Loucy (cell line): ENCODE data around the gene ORMDL2.

Source experiments
- H2AFZ ChIP-seq: fragments of 200-600 bp; sonication (generic); 2 replicates; pipeline ENCODE4 v1.6.0; 2016; ENCODE audit warnings: antibody characterized with exemption, mild to moderate bottlenecking, low read length, moderate library complexity
- H3F3A ChIP-seq: fragments of 200-600 bp; 2 replicates; pipeline ENCODE4 v1.6.0; 2016; ENCODE audit warnings: antibody characterized with exemption, low read depth, mild to moderate bottlenecking
- H3K27me3 ChIP-seq: fragments of 200-600 bp; sonication (generic); 2 replicates; pipeline ENCODE4 v1.6.1; 2014; ENCODE audit warnings: low read length, mild to moderate bottlenecking; ENCODE audit not compliant: insufficient read depth, poor library complexity, severe bottlenecking
- H3K36me3 ChIP-seq: fragments of 200-600 bp; sonication (generic); 2 replicates; pipeline ENCODE4 v1.6.1; 2016; ENCODE audit warnings: low read length; ENCODE audit not compliant: insufficient read depth
- H3K4me1 ChIP-seq: fragments of 200-600 bp; sonication (generic); 2 replicates; pipeline ENCODE4 v1.5.1; 2014; ENCODE audit warnings: low read length, mild to moderate bottlenecking; ENCODE audit not compliant: insufficient read depth, poor library complexity, severe bottlenecking
- H3K4me2 ChIP-seq: fragments of 200-600 bp; sonication (generic); 2 replicates; pipeline ENCODE4 v1.6.0; 2014; ENCODE audit warnings: antibody characterized with exemption, low read length, low read depth, mild to moderate bottlenecking; ENCODE audit not compliant: poor library complexity, severe bottlenecking
- H3K4me3 ChIP-seq: fragments of 200-600 bp; sonication (generic); 2 replicates; pipeline ENCODE4 v1.5.1; 2014; ENCODE audit warnings: low read length, mild to moderate bottlenecking, mixed read lengths; ENCODE audit not compliant: poor library complexity, severe bottlenecking
- H3K79me2 ChIP-seq: fragments of 200-600 bp; sonication (generic); 2 replicates; pipeline ENCODE4 v1.6.1; 2014; ENCODE audit warnings: low read length; ENCODE audit not compliant: insufficient read depth
- H3K9ac ChIP-seq: fragments of 200-600 bp; sonication (generic); 2 replicates; pipeline ENCODE4 v1.6.0; 2014; ENCODE audit warnings: mild to moderate bottlenecking, low read depth, low read length, moderate library complexity; ENCODE audit not compliant: poor library complexity, severe bottlenecking
- H3K9me2 ChIP-seq: fragments of 200-600 bp; sonication (generic); replicated peaks from 2 replicates; pipeline ENCODE4 v1.6.1; 2016; ENCODE audit warnings: low read depth, low read length, mixed read lengths
- H3K9me3 ChIP-seq: fragments of 200-600 bp; sonication (generic); 2 replicates; pipeline ENCODE4 v1.6.1; 2014; ENCODE audit warnings: mild to moderate bottlenecking, antibody characterized with exemption, low read length, low read depth; ENCODE audit not compliant: insufficient read depth
- H4K20me1 ChIP-seq: fragments of 200-600 bp; sonication (generic); 2 replicates; pipeline ENCODE4 v1.6.0; 2014; ENCODE audit warnings: antibody characterized with exemption, low read length, mild to moderate bottlenecking; ENCODE audit not compliant: insufficient read depth, poor library complexity, severe bottlenecking
- EZH2phosphoT487 ChIP-seq: fragments of 200-600 bp; IDR thresholded peaks from 2 replicates; pipeline ENCODE4 v1.6.1; 2018; ENCODE audit warnings: antibody characterized with exemption, mild to moderate bottlenecking, moderate library complexity, borderline replicate concordance
- TF ChIP-seq, protein P1 (sequence below): fragments of 200-600 bp; sonication (generic); conservative IDR thresholded peaks from 2 replicates; pipeline ENCODE4 v1.5.1; 2014; ENCODE audit warnings: mild to moderate bottlenecking, antibody characterized with exemption, low read length

The ORMDL2 gene

DNA sequence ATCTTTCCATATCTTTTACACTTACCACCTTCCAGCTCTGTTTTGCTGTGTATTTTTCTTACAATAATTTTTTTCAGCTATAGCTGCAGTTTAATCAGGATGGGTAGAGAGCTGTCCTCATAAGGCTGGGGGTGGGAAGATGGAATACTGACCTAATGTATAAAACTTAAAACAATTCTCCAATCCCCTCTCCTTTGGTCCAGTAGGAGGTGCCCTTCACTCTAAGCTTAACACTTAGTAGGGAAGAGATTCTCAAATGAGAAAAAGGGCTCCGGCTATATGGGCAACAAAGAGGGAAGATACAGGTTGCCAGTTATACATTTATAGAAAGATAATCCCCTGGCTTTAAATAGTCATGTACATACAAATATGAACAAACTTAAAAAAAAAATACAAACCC lies 2.8 kb downstream of the ORMDL2 start:
- no peak overlapping the region for H3K4me3 ChIP-seq
- H3K4me1 ChIP-seq: peaks cover 30% of the 10 kb centered on the region
- H3K4me2 ChIP-seq: no peak overlapping the region
- H3K27me3 ChIP-seq: no peaks in the 10 kb centered on the region
- H3K9me3 ChIP-seq: no peaks in the 10 kb centered on the region
- peaks cover 37% of the 10 kb centered on the region for H4K20me1 ChIP-seq
- peaks cover 61% of the 10 kb centered on the region for H3K79me2 ChIP-seq
- H3K36me3 ChIP-seq: peaks cover 38% of the 10 kb centered on the region; the same call in 1 of the 2 replicates
- H3K9ac ChIP-seq: no peak overlapping the region
- H3K9me2 ChIP-seq: no peaks in the 10 kb centered on the region
- H2AFZ ChIP-seq: no peak overlapping the region
- H3F3A ChIP-seq: no peaks in the 10 kb centered on the region; the same call in 1 of the 2 replicates
- TF ChIP-seq, protein P1, sequence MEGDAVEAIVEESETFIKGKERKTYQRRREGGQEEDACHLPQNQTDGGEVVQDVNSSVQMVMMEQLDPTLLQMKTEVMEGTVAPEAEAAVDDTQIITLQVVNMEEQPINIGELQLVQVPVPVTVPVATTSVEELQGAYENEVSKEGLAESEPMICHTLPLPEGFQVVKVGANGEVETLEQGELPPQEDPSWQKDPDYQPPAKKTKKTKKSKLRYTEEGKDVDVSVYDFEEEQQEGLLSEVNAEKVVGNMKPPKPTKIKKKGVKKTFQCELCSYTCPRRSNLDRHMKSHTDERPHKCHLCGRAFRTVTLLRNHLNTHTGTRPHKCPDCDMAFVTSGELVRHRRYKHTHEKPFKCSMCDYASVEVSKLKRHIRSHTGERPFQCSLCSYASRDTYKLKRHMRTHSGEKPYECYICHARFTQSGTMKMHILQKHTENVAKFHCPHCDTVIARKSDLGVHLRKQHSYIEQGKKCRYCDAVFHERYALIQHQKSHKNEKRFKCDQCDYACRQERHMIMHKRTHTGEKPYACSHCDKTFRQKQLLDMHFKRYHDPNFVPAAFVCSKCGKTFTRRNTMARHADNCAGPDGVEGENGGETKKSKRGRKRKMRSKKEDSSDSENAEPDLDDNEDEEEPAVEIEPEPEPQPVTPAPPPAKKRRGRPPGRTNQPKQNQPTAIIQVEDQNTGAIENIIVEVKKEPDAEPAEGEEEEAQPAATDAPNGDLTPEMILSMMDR: peak; percentile 49
- no peak for TF ChIP-seq EZH2phosphoT487

DNA sequence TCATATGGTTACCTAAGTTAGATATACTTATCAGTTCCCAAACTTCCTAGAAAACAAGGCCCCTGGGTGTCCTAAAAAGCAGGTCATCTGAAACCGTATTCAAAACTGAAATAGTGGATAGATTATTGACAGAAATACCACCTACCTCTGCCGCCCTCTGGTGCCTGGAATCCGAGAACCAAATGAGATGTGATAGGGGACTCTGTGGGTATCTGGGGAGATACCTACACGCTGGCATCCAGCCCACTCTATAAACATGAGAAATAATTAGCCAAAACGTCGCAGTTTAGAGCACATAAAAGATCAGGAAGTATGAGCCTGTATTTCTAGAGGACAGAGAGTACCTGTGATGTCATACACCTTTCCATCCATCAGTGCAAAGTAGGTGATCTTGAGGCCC lies 4.4 kb downstream of the ORMDL2 start:
- H2AFZ ChIP-seq: no peak overlapping the region
- H3K4me3 ChIP-seq: no peak overlapping the region
- TF ChIP-seq EZH2phosphoT487: no peak
- TF ChIP-seq, protein P1: peak; percentile 16; the same call in 1 of the 2 replicates
- no peak overlapping the region for H3K9ac ChIP-seq
- H3K9me2 ChIP-seq: no peaks in the 10 kb centered on the region
- no peaks in the 10 kb centered on the region for H3K27me3 ChIP-seq
- no peaks in the 10 kb centered on the region for H3K9me3 ChIP-seq
- peaks cover 26% of the 10 kb centered on the region for H3K4me1 ChIP-seq
- peaks cover 22% of the 10 kb centered on the region for H4K20me1 ChIP-seq
- no peaks in the 10 kb centered on the region; the same call in 1 of the 2 replicates for H3F3A ChIP-seq
- H3K36me3 ChIP-seq: peaks cover 38% of the 10 kb centered on the region; the same call in 1 of the 2 replicates
- H3K79me2 ChIP-seq: peaks cover 61% of the 10 kb centered on the region
- no peak overlapping the region for H3K4me2 ChIP-seq

DNA sequence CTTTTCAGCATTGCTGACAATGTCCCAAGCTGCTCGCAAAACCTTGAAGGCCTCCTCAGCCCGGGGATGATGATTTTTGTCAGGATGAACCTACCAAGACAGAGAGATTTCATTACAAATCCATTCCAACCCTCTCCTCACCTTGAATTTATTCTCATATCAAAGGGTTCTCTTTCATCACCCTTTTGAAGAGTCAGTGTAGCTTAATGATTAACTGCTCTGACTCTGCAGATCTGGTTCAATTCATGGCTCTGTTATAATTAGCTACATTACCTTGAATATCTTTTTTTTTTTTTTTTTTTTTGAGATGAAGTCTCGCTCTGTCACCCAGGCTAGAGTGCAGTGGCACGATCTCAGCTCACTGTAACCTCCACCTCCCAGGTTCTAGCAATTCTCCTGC lies 5.6 kb downstream of the ORMDL2 start:
- no peaks in the 10 kb centered on the region for H3K9me2 ChIP-seq
- no peaks in the 10 kb centered on the region for H3K9me3 ChIP-seq
- no peak overlapping the region for H2AFZ ChIP-seq
- no peaks in the 10 kb centered on the region for H3K27me3 ChIP-seq
- H3K79me2 ChIP-seq: peaks cover 67% of the 10 kb centered on the region
- H3K4me2 ChIP-seq: peak overlapping the region; percentile 99
- H3F3A ChIP-seq: no peaks in the 10 kb centered on the region; the same call in 1 of the 2 replicates
- H3K4me1 ChIP-seq: peaks cover 35% of the 10 kb centered on the region
- TF ChIP-seq, protein P1: no peak
- TF ChIP-seq EZH2phosphoT487: no peak
- H3K4me3 ChIP-seq: no peak overlapping the region
- H4K20me1 ChIP-seq: peaks cover 20% of the 10 kb centered on the region
- peaks cover 38% of the 10 kb centered on the region; the same call in 1 of the 2 replicates for H3K36me3 ChIP-seq
- peak overlapping the region; percentile 75 for H3K9ac ChIP-seq
